IMR-90 (cell line): ENCODE data around the gene PRTG. TPM values are rescaled to one million over a fixed set of nuclear protein-coding genes. Genes with fewer than 3 reads are reported as not detected.

ENCODE experiments used
- ATAC-seq: fragments of 200-7000 bp; cut with Tn5 transposase; 2 replicates; pipeline ENCODE4 v1.9.1; 2020; ENCODE audit warnings: low read depth, mild to moderate bottlenecking, moderate library complexity
- BruUV-seq: library from RNA; stranded (reverse); fragments of 400-500 nt; replicated peaks from 2 replicates; lab custom pipeline; 2021; lab: Mats Ljungman, UMichigan
- CTCF ChIA-PET: fragments of 300-600 bp; formaldehyde crosslinking; extraction: SDS; loops from one replicate; lab custom pipeline; 2021; ENCODE audit warnings: antibody characterized with exemption; lab: Yijun Ruan, JAX
- POLR2A ChIA-PET: fragments of 300-600 bp; sonication (Branson Sonifier 250); formaldehyde crosslinking; loops from one replicate; lab custom pipeline; 2022; ENCODE audit warnings: antibody characterized with exemption; ENCODE audit not compliant: unreplicated experiment; lab: Charles Lee
- DNase-seq: peaks from one replicate; pipeline ENCODE4 v3.0.0; 2013
- H2AFZ ChIP-seq: replicated peaks from 2 replicates; pipeline ENCODE3; 2013; ENCODE audit warnings: low read length, mild to moderate bottlenecking; ENCODE audit not compliant: poor library complexity
- H2AK5ac ChIP-seq: 2 replicates; pipeline ENCODE4 v1.6.1; 2013; ENCODE audit warnings: low read depth, low read length, inconsistent platforms
- H2AK9ac ChIP-seq: replicated peaks from 2 replicates; pipeline ENCODE3; 2013; ENCODE audit warnings: mild to moderate bottlenecking, low read depth, low read length, moderate library complexity; ENCODE audit not compliant: poor library complexity
- H2BK120ac ChIP-seq: 2 replicates; pipeline ENCODE4 v1.6.1; 2013; ENCODE audit warnings: low read depth, low read length, inconsistent platforms
- H2BK15ac ChIP-seq: 3 replicates; pipeline ENCODE4 v1.6.1; 2013; ENCODE audit warnings: low read depth, low read length, inconsistent platforms
- H2BK20ac ChIP-seq: 2 replicates; pipeline ENCODE4 v1.6.1; 2013; ENCODE audit warnings: low read depth, mild to moderate bottlenecking, inconsistent platforms, low read length, moderate library complexity
- H2BK5ac ChIP-seq: 2 replicates; pipeline ENCODE4 v1.6.1; 2013; ENCODE audit warnings: mild to moderate bottlenecking, low read depth, low read length, inconsistent platforms; ENCODE audit not compliant: poor library complexity, severe bottlenecking
- H3K14ac ChIP-seq: replicated peaks from 2 replicates; pipeline ENCODE4 v1.6.1; 2013; ENCODE audit warnings: low read depth, low read length, inconsistent platforms
- H3K18ac ChIP-seq: 2 replicates; pipeline ENCODE4 v1.6.1; 2013; ENCODE audit warnings: low read depth, low read length, control low read depth
- H3K23ac ChIP-seq: 2 replicates; pipeline ENCODE4 v1.6.1; 2013; ENCODE audit warnings: low read depth, low read length, inconsistent platforms
- H3K27ac ChIP-seq: 2 replicates; pipeline ENCODE4 v1.5.1; 2013; ENCODE audit warnings: mild to moderate bottlenecking, control low read depth, low read length; ENCODE audit not compliant: insufficient read depth
- H3K27me3 ChIP-seq: 2 replicates; pipeline ENCODE4 v1.6.1; 2013; ENCODE audit warnings: low read length; ENCODE audit not compliant: control insufficient read depth, insufficient read depth
- H3K36me3 ChIP-seq: 2 replicates; pipeline ENCODE4 v1.6.1; 2013; ENCODE audit warnings: low read length, mixed read lengths; ENCODE audit not compliant: control insufficient read depth, insufficient read depth
- H3K4ac ChIP-seq: 2 replicates; pipeline ENCODE4 v1.6.1; 2013; ENCODE audit warnings: low read depth, low read length, inconsistent platforms
- H3K4me1 ChIP-seq: 2 replicates; pipeline ENCODE4 v1.6.1; 2013; ENCODE audit warnings: low read length, mixed read lengths; ENCODE audit not compliant: control insufficient read depth, insufficient read depth
- H3K4me2 ChIP-seq: 2 replicates; pipeline ENCODE4 v1.6.1; 2013; ENCODE audit warnings: low read depth, mild to moderate bottlenecking, control low read depth, low read length, moderate library complexity
- H3K4me3 ChIP-seq: 2 replicates; pipeline ENCODE4 v1.5.1; 2013; ENCODE audit warnings: low read depth, mild to moderate bottlenecking, control low read depth, low read length, moderate library complexity; ENCODE audit not compliant: insufficient read depth
- H3K56ac ChIP-seq: 2 replicates; pipeline ENCODE4 v1.6.1; 2013; ENCODE audit warnings: low read length, inconsistent platforms; ENCODE audit not compliant: insufficient read depth; ENCODE audit errors: extremely low read depth
- H3K79me1 ChIP-seq, 2 experiments: 2 replicates each; pipeline ENCODE4 v1.6.1; 2013; ENCODE audit warnings: low read length in 2 of 2, inconsistent platforms in 1 of 2, low read depth in 1 of 2
- H3K9ac ChIP-seq: 2 replicates; pipeline ENCODE4 v1.6.1; 2013; ENCODE audit warnings: low read depth, low read length, control low read depth
- H3K9me1 ChIP-seq: 2 replicates; pipeline ENCODE4 v1.6.1; 2013; ENCODE audit warnings: low read length, inconsistent platforms; ENCODE audit not compliant: insufficient read depth
- H3K9me3 ChIP-seq: 2 replicates; pipeline ENCODE4 v1.6.1; 2013; ENCODE audit warnings: low read length; ENCODE audit not compliant: control insufficient read depth, insufficient read depth
- H4K20me1 ChIP-seq: 2 replicates; pipeline ENCODE4 v1.6.1; 2013; ENCODE audit warnings: low read length, inconsistent platforms; ENCODE audit not compliant: insufficient read depth
- H4K5ac ChIP-seq: 2 replicates; pipeline ENCODE4 v1.6.1; 2013; ENCODE audit warnings: mild to moderate bottlenecking, low read depth, low read length, control low read depth
- H4K8ac ChIP-seq, 2 experiments: 2 replicates each; pipeline ENCODE4 v1.6.1; 2013; ENCODE audit warnings: low read depth in 2 of 2, low read length in 2 of 2, control low read depth in 1 of 2, inconsistent platforms in 1 of 2
- H4K91ac ChIP-seq: 2 replicates; pipeline ENCODE4 v1.6.1; 2013; ENCODE audit warnings: low read depth, low read length, inconsistent platforms; ENCODE audit not compliant: insufficient read depth
- CEBPB ChIP-seq: IDR thresholded peaks from 2 replicates; pipeline ENCODE4 v1.6.1; 2012; ENCODE audit warnings: low read depth, low read length, improper control_type of control experiment
- CHD1 ChIP-seq: IDR thresholded peaks from 2 replicates; pipeline ENCODE4 v1.6.1; 2012; ENCODE audit warnings: low read depth, low read length, improper control_type of control experiment
- FOS ChIP-seq: fragments of 150-350 bp; IDR thresholded peaks from 2 replicates; pipeline ENCODE4 v1.6.1; 2016; ENCODE audit warnings: low read depth, low read length
- MAFK ChIP-seq: IDR thresholded peaks from 2 replicates; pipeline ENCODE4 v1.6.1; 2012; ENCODE audit warnings: low read depth, low read length, improper control_type of control experiment
- MAZ ChIP-seq: IDR thresholded peaks from 2 replicates; pipeline ENCODE4 v1.6.1; 2012; ENCODE audit warnings: low read depth, mild to moderate bottlenecking, low read length, improper control_type of control experiment, moderate library complexity, borderline replicate concordance
- NFE2L2 ChIP-seq: fragments of 150-350 bp; IDR thresholded peaks from 2 replicates; pipeline ENCODE4 v1.6.1; 2016; ENCODE audit warnings: low read depth, mild to moderate bottlenecking, low read length
- RAD21 ChIP-seq: IDR thresholded peaks from 2 replicates; pipeline ENCODE4 v1.6.1; 2012; ENCODE audit warnings: low read length, improper control_type of control experiment
- SMC3 ChIP-seq: fragments of 150-350 bp; IDR thresholded peaks from 2 replicates; pipeline ENCODE4 v1.6.1; 2016; ENCODE audit warnings: low read depth, mild to moderate bottlenecking, antibody characterized with exemption, low read length, moderate library complexity
- USF2 ChIP-seq: fragments of 150-350 bp; IDR thresholded peaks from 2 replicates; pipeline ENCODE4 v1.6.1; 2017; ENCODE audit warnings: mild to moderate bottlenecking, antibody characterized with exemption, low read length, low read depth
- WGBS, 2 experiments: methylation state at CpG; one replicate each; pipeline versions ENCODE4 v1.1.5 to v1.1.7; 2013; ENCODE audit warnings: missing lambda C conversion rate in 2 of 2; ENCODE audit not compliant: insufficient read length in 1 of 2; ENCODE audit errors: extremely low coverage in 2 of 2; 5-methylcytosine and 5-hydroxymethylcytosine counted together
- dilution Hi-C: fragments of 300-500 bp; cut with HindIII; formaldehyde crosslinking; loops from one replicate; pipeline ENCODE4 v1.14.3; 2018; ENCODE audit warnings: low sequenced_read_pairs; ENCODE audit not compliant: unreplicated experiment
- in situ Hi-C: fragments of 300-500 bp; cut with MboI; formaldehyde crosslinking; loops from 3 replicates; pipeline ENCODE4 v1.14.3; 2019; ENCODE audit warnings: low sequenced_read_pairs, inconsistent platforms, mixed read lengths
- intact Hi-C: fragments of 100-400 bp; cut with micrococcal nuclease; formaldehyde crosslinking; loops from 2 replicates; pipeline ENCODE4 v1.10.0; 2022
- polyA plus RNA-seq, 3 experiments: library from polyadenylated mRNA; depleted of rRNA; stranded (reverse); fragments of >200 nt; gene quantifications; 2 replicates each; pipeline ENCODE4 v1.2.3, GENCODE V29; 2012; ENCODE audit warnings: low replicate concordance in 1 of 3
- total RNA-seq: library from RNA; depleted of rRNA; stranded (reverse); fragments of >200 nt; gene quantifications from 2 replicates; pipeline ENCODE4 v1.2.3, GENCODE V29; 2012

Gene PRTG
- total and polyA plus RNA-seq, 2 of the 4 experiments (the other 2 are of a cell fraction): 0.99 to 1.4 TPM

- no TSS peak for BruUV-seq
- Histone ChIP-seq H4K5ac (no peak overlapping the region), H2BK120ac (no peak overlapping the region), H2BK20ac (no peak overlapping the region), H3K9ac (no peak overlapping the region), H3K56ac (no peak overlapping the region), H3K36me3 (no peaks in the 10 kb centered on the region), H3K27me3 (no peaks in the 10 kb centered on the region), H3K4ac (no peak overlapping the region), H3K79me1 (0 out of 4 replicates have a peak, but pooled peaks cover 0 to 5% of the 10 kb centered on the region in 2 experiments), H3K9me3 (no peaks in the 10 kb centered on the region), H3K4me1 (no peaks in the 10 kb centered on the region), H4K20me1 (0 out of 2 replicates have a peak, but pooled peaks cover 2% of the 10 kb centered on the region), H3K23ac (no peak overlapping the region), H2BK5ac (no peak overlapping the region), H2BK15ac (no peak overlapping the region), H2AK5ac (no peak overlapping the region), H3K14ac (no peak overlapping the region), H3K4me2 (no peak overlapping the region), H4K91ac (no peak overlapping the region), H4K8ac (no peak overlapping the region), H2AFZ (no peak overlapping the region), H3K18ac (no peak overlapping the region), H3K9me1 (no peaks in the 10 kb centered on the region), H2AK9ac (no peak overlapping the region), H3K4me3 (no peak overlapping the region), H3K27ac (no peak overlapping the region)
- WGBS, 2 experiments: no CpG with 5 or more reads among the region's 6 CpGs
- ATAC-seq (no peak), DNase-seq (no peak)
- intact Hi-C loops: no loop called here
- dilution Hi-C loops: no loop called here
- in situ Hi-C loops: no loop called here
- TF ChIP-seq NFE2L2 (no peak), USF2 (no peak), CEBPB (no peak), RAD21 (no peak), SMC3 (no peak), CHD1 (no peak), FOS (no peak), MAZ (no peak), MAFK (no peak)
- ChIA-PET POLR2A (no interaction called here), CTCF (interaction anchor here (0.6 kb wide), 1 partner anchor 1172 kb away, joined by 10 read pairs; no protein-coding TSS in a partner anchor)
Observed at GRCh38 chr15:55576943-55577342, 166.0 kb downstream of the PRTG start.
